ENCODE measurements around the gene CACNA2D2. TPM values are rescaled to one million over a fixed set of nuclear protein-coding genes. Genes with fewer than 3 reads are reported as not detected.
A peak's percentile ranks its signal among the peaks of the same experiment; 100 is the strongest.

The CACNA2D2 gene
- total and polyA plus RNA-seq, 2 of the 13 experiments (the other 11 are each of a cell fraction or from before 2014, with no cell fraction given): not detected

DNA sequence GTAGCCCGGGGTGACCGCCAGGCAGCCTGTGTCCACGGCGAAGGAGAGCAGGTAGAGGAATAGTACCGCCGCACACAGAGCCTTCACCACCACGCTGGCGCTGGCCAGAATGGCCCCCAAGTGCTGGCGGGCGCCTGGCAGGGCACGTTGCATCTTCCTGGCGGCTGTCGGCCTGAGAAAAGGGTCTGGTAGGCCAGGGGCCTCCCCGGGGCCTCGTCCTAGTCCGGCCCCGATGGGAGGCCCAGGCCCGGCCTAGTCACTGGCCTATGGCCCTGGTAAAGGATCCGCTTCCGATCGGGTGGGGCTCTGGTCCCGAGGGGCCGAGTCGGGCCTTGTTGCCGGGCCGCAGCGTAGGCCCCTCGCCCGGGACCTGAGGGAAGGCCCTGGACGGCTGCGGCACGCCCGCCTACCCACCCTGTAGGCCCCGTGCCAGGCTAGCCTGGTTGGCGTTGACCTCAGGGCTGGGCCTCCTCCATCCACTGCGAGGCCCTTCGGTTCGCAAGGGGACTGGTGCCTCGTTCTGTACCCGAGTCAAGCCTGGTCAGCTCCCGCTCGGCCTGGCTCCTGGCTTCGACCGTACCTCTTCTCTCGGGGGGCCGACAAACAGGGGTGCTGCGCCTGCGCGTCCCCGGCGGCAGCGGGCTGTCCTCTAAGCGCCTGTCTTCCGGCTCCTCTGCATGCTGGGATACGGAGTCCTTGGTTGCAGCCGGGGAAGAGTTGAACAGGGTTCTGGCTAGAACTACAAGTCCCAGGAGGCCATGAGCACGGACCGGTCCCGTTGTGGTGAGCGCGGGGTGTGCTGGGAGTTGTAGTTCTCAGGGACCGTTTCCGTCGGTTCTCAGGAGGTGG, 144.3 kb downstream of the CACNA2D2 start, which contains the start of gene TMEM115 (continued):
- TF ChIP-seq, protein P1, sequence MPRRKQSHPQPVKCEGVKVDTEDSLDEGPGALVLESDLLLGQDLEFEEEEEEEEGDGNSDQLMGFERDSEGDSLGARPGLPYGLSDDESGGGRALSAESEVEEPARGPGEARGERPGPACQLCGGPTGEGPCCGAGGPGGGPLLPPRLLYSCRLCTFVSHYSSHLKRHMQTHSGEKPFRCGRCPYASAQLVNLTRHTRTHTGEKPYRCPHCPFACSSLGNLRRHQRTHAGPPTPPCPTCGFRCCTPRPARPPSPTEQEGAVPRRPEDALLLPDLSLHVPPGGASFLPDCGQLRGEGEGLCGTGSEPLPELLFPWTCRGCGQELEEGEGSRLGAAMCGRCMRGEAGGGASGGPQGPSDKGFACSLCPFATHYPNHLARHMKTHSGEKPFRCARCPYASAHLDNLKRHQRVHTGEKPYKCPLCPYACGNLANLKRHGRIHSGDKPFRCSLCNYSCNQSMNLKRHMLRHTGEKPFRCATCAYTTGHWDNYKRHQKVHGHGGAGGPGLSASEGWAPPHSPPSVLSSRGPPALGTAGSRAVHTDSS (CRISPR knock-in tag; conservative IDR thresholded peaks at IDR 0.05): no peak
- TF ChIP-seq HOXA5 (CRISPR knock-in tag; IDR thresholded peaks at IDR 0.05) (peak; percentile 33; the same call in 1 of the 2 replicates), HIVEP1 (CRISPR knock-in tag; IDR thresholded peaks at IDR 0.05) (no peak; the same call in 1 of the 2 replicates), ZNF766 (CRISPR knock-in tag; IDR thresholded peaks at IDR 0.05; ENCODE audit: borderline replicate concordance) (peak; percentile 70; the same call in 1 of the 2 replicates), ZFP36L1 (CRISPR knock-in tag; IDR thresholded peaks at IDR 0.05) (peak; percentile 87; the same call in 1 of the 2 replicates), SRSF1 (optimal IDR thresholded peaks at IDR 0.05; ENCODE audit: low read depth, low read length) (peak; percentile 57), RBM39 (IDR thresholded peaks at IDR 0.05; ENCODE audit: low read depth, low read length, poor library complexity, severe bottlenecking) (peak; percentile 60), ZNF850 (CRISPR knock-in tag; conservative IDR thresholded peaks at IDR 0.05) (no peak), ZSCAN9 (CRISPR knock-in tag; IDR thresholded peaks at IDR 0.05; ENCODE audit: borderline replicate concordance) (peak; percentile 8; the same call in 1 of the 2 replicates), HHEX (CRISPR knock-in tag; IDR thresholded peaks at IDR 0.05) (no peak)
- TF ChIP-seq, protein P2, sequence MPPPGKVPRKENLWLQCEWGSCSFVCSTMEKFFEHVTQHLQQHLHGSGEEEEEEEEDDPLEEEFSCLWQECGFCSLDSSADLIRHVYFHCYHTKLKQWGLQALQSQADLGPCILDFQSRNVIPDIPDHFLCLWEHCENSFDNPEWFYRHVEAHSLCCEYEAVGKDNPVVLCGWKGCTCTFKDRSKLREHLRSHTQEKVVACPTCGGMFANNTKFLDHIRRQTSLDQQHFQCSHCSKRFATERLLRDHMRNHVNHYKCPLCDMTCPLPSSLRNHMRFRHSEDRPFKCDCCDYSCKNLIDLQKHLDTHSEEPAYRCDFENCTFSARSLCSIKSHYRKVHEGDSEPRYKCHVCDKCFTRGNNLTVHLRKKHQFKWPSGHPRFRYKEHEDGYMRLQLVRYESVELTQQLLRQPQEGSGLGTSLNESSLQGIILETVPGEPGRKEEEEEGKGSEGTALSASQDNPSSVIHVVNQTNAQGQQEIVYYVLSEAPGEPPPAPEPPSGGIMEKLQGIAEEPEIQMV (CRISPR knock-in tag; IDR thresholded peaks at IDR 0.05; ENCODE audit: low read depth): no peak
- TF ChIP-seq, protein P3, sequence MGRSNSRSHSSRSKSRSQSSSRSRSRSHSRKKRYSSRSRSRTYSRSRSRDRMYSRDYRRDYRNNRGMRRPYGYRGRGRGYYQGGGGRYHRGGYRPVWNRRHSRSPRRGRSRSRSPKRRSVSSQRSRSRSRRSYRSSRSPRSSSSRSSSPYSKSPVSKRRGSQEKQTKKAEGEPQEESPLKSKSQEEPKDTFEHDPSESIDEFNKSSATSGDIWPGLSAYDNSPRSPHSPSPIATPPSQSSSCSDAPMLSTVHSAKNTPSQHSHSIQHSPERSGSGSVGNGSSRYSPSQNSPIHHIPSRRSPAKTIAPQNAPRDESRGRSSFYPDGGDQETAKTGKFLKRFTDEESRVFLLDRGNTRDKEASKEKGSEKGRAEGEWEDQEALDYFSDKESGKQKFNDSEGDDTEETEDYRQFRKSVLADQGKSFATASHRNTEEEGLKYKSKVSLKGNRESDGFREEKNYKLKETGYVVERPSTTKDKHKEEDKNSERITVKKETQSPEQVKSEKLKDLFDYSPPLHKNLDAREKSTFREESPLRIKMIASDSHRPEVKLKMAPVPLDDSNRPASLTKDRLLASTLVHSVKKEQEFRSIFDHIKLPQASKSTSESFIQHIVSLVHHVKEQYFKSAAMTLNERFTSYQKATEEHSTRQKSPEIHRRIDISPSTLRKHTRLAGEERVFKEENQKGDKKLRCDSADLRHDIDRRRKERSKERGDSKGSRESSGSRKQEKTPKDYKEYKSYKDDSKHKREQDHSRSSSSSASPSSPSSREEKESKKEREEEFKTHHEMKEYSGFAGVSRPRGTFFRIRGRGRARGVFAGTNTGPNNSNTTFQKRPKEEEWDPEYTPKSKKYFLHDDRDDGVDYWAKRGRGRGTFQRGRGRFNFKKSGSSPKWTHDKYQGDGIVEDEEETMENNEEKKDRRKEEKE (IDR thresholded peaks at IDR 0.05): no peak
- TF ChIP-seq, protein P4, sequence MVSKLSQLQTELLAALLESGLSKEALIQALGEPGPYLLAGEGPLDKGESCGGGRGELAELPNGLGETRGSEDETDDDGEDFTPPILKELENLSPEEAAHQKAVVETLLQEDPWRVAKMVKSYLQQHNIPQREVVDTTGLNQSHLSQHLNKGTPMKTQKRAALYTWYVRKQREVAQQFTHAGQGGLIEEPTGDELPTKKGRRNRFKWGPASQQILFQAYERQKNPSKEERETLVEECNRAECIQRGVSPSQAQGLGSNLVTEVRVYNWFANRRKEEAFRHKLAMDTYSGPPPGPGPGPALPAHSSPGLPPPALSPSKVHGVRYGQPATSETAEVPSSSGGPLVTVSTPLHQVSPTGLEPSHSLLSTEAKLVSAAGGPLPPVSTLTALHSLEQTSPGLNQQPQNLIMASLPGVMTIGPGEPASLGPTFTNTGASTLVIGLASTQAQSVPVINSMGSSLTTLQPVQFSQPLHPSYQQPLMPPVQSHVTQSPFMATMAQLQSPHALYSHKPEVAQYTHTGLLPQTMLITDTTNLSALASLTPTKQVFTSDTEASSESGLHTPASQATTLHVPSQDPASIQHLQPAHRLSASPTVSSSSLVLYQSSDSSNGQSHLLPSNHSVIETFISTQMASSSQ (IDR thresholded peaks at IDR 0.05; ENCODE audit: low read depth): no peak
- TF ChIP-seq, protein P4 (CRISPR knock-in tag; IDR thresholded peaks at IDR 0.05; ENCODE audit: borderline replicate concordance): peak; percentile 72; the same call in 1 of the 2 replicates

Data from HepG2 (cell line).